T-helper 2 cell treated with Interferon-gamma antibody and Interleukin-4, amounts not matched to agents 100 ng/mL and 5 ng/mL, for 36 hours (primary cell): ENCODE results near the gene TMEM151A. TPM values are rescaled to one million over a fixed set of nuclear protein-coding genes. Genes with fewer than 3 reads are reported as not detected.
"Not testable (repeated sequence)": the region's sequence is repeated elsewhere in the genome, so short reads cannot be mapped to it uniquely, and the experiment has no call there.

ENCODE experiments used
- intact Hi-C: fragments of 100-400 bp; cut with micrococcal nuclease; formaldehyde crosslinking; loops from one replicate; pipeline ENCODE4 v1.15.1; 2023
- total RNA-seq: library from RNA; stranded (reverse); gene quantifications from 2 replicates; pipeline ENCODE4 v1.2.3, GENCODE V29; 2022

Gene TMEM151A
- total RNA-seq, 1 donor from 2014 or later = not detected

DNA sequence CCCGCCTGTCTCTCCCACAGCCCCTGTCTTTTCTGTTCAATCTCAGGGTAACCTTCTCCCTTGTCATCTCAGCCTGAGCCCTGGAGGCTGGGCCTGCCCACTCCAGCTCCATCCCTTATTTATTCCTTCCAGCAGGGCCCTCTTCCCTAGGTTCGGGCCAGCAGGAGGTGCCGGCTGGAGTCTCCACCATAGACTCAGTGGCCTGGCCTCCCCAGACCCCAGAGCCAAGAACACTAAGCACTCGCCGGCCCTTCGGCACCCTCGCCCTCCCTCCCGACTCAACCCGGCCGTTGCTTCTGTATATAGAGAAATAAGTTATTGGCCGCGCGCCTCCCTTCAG, 24.7 kb upstream of the TMEM151A start:
- intact Hi-C loops = loop anchor here (5.0 kb wide), 1 partner anchor 350 kb away; the partner anchor contains the start of gene RBM14

DNA sequence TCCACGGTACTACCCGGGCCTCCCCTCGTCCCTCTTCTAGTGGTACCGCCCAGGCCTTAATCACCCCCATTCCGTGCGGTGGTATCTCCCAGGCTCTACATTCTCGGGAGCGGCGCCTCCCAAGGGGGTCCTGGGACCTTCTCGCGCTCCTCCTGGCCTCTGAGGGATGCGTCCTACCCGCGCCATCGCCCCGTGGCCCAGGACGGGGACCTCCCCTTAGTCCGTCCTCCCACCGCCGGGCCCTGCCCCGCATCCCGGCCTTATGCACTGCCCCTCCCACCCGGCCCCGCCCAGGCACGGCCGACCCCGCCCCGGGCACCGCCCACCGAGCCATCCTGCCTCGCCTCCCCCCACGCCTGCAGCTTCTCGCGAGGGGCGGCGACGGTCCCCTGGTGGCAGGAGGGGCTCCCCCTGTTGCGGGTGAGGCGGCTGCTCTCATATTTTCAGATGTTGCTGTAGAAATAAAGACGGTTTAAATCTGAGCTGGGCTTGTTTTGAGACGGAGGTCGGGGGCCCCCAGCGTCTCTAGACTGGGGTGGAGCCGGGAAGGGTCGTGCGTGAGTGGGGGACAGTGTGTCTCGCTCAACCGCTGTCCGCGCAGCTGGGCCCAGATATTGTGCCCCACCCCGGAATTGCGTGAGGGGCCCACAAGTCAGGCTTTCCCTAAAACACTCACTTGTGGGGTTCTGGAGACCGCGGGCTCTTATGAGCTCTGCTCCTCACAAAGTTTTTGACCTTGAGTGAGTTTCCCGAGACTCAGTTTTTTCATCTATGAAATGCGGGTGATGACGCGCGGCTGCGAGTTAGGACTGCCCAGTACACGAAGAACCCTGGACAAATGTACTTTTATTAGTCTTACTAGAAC, 24.1 kb upstream of the TMEM151A start:
- intact Hi-C loops = loop anchor here (1.0 to 5.0 kb wide), 6 partner anchors 15 to 409 kb away; partner anchors contain the start of genes CFL1, RBM14, SF3B2 and YIF1A

DNA sequence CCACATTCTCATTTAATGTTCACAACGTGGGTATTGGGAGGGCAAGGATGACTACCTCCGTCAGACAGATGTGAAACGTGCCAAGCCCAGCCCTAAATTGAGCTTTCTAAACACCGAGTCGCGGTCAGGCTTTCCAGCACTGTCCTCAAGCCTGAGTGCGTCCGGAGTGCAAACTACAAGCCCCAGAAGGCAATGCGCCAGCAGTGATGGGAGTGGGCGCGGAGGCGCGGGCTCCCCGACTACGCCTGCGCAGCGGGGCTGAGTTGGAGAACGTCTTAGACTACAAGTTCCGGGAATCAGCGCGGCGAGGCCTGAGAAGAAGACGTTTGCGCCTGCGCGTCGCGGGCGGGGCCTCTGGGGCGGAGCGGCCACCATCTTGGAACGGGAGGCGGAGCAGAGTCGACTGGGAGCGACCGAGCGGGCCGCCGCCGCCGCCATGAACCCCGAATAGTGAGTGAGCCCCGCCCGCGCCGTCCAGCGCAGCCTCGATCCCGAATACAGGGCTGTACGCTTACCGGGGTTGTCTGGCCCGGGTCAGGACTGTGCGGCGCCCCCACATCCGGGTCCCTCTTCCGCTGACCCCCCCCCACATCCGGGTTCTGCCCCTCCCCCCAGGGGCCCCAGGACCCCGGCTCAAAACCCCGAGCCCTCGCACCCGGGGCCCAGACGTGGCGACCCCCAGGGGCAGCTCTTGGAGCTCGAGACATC, 23.3 kb upstream of the TMEM151A start, which contains the start of gene RAB1B:
Gene RAB1B (plus strand): TSS at position 396 of the 708 bp plus-strand sequence. CDS start 41 bp downstream, at position 437.
- intact Hi-C loops = loop anchor here (1.0 to 5.0 kb wide), 6 partner anchors 14 to 410 kb away; partner anchors contain the start of genes CFL1, RBM14, SF3B2 and YIF1A

GRCh38 chr11:66268952-66269905, 22.5 kb upstream of the TMEM151A start:
- intact Hi-C loops = loop anchor here (1.0 to 5.0 kb wide), 6 partner anchors 13 to 410 kb away; partner anchors contain the start of genes CFL1, RBM14, SF3B2 and YIF1A

DNA sequence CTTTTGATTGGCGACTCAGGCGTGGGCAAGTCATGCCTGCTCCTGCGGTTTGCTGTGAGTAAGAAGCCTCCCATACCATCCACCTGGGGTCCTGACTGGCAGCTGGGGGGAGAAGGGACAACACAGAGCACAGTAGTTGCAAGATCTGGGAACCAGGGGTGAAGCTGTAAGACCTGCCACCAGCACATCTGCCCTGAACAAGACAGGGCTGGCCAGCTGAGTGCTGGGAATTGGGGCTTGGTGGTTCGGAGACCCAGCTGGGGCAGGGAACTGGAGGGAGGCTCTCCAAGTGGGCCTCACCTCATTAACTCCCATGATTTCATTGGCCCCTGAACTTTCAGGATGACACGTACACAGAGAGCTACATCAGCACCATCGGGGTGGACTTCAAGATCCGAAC, 19.9 kb upstream of the TMEM151A start:
- intact Hi-C loops = no loop called here

DNA sequence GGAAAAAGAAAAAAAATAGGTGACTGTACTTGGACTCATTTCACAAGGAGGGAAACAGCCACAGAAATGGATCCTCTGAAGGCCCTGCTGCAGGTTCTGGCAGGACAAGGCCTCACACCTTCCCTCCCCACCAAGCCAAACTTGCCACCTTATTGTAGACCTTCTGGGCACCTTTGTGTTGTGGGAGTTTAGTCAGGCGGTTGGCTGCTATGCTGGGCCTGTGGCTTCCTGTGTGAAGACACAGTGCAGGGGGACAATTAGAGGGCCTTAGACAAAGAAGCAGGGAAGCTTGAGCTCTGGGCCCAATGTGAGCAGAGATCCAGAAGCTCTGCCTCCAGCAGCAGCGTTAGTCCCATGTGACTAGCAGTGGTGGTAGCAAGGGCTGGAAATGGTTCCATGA, 19.1 kb upstream of the TMEM151A start:
- intact Hi-C loops = no loop called here

DNA sequence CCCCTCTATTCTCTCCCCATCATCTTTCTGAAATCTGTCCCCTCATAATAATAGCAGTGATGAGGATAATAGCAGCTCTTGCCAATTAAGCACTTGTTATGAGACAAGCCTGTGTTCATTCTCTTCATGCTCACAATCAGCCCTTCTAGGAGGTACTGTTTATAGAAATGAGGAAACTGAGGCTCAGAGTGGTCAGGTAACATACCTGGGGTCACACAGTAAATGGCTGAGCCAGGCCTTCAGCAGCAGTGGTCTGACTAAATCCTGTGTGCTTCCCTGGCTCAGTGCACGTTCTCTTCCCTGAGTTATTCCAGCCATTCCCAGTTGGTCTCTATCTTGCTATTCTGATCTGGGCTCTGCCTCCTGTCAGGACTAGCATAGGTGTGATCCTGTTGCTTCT, 17.5 kb upstream of the TMEM151A start:
- intact Hi-C loops = no loop called here

GRCh38 chr11:66275396-66275795, 16.3 kb upstream of the TMEM151A start:
- intact Hi-C loops = no loop called here

DNA sequence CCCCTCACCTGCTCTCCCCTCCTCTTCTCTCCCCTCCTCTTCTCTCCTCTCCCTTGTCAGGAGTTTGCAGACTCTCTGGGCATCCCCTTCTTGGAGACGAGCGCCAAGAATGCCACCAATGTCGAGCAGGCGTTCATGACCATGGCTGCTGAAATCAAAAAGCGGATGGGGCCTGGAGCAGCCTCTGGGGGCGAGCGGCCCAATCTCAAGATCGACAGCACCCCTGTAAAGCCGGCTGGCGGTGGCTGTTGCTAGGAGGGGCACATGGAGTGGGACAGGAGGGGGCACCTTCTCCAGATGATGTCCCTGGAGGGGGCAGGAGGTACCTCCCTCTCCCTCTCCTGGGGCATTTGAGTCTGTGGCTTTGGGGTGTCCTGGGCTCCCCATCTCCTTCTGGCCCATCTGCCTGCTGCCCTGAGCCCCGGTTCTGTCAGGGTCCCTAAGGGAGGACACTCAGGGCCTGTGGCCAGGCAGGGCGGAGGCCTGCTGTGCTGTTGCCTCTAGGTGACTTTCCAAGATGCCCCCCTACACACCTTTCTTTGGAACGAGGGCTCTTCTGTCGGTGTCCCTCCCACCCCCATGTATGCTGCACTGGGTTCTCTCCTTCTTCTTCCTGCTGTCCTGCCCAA, 15.6 kb upstream of the TMEM151A start:
- intact Hi-C loops = no loop called here

DNA sequence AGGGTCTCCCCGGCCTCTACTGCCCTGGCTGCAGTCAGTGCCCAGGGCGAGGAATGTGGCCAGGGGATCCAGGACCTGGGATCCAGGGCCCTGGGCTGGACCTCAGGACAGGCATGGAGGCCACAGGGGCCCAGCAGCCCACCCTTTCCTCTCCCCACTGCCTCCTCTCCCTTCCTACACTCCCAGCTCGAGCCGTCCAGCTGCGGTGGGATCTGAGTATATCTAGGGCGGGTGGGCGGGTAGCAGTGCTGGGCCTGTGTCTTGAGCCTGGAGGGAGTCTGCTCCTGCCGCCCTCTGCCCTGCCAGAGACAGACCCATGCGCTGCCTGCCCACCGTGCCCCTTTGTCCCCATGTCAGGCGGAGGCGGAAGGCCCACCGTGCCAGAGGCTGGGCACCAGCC, 15.1 kb upstream of the TMEM151A start:
- intact Hi-C loops = not testable (repeated sequence)

DNA sequence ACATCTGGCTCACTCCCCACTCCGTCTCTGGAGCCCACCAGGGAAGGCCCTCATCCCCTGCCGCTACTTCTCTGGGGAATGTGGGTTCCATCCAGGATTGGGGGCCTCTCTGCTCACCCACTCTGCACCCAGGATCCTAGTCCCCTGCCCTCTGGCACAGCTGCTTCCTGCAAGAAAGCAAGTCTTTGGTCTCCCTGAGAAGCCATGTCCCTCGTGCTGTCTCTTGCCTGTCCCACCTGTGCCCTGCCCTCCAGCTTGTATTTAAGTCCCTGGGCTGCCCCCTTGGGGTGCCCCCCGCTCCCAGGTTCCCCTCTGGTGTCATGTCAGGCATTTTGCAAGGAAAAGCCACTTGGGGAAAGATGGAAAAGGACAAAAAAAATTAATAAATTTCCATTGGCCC, 14.6 kb upstream of the TMEM151A start:
- intact Hi-C loops = not testable (repeated sequence)

DNA sequence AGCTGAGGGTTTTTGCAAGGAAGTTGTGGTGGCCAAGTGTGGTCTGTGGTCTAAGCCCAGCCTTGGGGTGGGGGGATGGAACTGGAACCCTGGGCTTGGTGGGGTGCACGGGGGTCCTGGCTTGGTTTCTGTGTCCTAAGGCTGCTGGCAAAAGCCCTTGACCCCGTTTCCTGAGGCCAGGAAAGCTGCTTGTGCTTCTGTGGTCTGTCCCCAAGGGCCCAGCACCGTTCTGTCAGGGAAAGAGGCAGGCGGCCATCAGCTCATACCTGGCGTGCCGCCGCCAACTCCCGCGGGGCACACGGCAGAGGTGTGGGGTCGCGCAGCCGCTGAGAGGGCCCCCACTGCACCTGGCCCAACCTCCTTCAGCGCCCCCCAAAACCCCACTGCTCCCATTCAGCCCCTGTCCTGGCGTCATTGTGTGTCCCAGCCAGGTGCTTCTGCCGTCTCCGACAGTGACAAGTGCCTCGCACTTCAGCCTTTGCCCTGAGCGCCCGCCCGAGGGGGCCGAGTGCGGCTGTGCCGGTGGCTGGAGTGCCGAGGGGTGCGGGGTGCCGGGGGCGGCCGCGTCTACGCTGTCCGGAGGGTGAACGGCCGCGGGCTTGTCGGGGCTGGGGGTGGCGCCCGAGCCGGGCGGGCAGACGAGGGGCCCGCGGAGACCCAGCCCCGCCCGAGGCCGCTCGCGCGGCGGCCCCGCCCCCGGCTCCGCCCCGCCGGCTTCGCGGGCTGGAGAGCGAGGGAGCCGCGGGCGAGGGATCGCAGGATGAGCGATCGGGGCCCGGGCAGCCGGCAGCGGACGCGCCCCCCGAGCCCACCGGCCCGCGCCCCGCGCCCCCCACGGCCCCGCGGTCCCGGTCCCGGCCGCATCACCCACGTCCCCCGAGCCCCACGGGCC, 14.0 kb upstream of the TMEM151A start, which contains the start of gene CNIH2:
Gene CNIH2 (plus strand): TSS at position 705 of the 892 bp plus-strand sequence. CDS start 282 bp downstream, outside the sequence.
- intact Hi-C loops = no loop called here

DNA sequence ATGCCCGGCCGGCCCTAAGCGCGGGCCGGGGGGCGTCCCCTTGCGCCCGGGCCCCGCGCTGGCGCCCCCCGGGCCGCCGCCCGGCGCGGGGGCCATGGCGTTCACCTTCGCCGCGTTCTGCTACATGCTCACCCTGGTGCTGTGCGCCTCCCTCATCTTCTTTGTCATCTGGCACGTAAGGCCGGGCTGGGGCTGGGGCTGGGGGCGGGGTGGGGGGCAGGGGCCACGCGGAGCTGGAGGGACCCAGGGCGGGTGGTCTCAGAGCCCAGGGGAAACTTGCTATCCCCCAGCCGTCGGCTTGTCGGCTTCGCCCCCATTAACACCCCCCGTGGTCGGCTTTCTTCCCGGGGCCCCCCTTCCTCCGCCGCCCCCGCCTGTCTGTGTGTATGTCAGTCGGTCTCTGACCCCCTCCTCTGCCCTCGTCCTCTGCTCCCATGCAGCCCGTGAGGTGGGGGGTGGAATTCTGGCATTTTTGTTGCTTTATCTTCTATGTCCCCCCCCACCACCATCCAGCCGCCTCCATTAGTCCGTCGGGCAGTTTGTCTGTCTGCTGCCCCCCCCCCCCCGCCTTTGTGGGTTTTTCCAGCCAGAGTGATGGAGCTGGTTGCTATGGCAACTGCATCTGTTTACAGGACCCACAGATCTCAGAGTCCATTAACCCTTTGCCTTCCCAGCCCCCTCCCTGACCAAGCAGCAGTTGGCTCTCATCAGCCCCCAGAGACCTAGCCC, 13.2 kb upstream of the TMEM151A start:
- intact Hi-C loops = no loop called here

DNA sequence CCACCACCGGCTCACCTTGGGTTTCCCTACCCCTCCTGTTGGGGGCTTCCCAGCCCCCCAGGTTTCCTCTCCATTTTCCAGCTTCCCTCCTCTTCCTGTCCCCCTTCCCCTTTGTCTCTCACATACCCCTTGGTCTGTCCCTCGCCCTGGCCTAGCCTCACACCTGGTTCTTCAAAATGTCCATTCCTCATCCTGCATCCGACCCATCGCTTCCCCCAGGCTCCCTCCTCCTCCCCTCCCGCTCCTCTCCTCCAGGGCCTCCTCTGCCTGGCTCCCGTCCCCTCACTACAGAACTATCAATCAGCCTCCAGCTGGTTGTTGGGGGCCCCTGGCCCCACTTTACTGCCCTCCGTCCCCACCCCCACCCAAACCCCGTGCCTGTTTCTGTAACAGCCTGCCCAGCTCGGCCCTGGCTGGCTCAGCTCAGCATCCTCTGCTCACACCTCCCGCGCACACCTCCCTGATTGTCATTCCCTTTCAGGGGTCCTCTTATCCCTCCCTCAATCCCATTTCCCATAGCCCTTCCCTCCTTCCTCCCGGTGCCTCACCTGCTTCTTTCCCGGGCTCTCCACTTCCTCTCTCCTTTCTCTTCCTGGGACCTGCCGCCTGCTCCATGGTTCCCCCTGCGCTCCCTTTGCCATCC, 12.5 kb upstream of the TMEM151A start:
- intact Hi-C loops = no loop called here

DNA sequence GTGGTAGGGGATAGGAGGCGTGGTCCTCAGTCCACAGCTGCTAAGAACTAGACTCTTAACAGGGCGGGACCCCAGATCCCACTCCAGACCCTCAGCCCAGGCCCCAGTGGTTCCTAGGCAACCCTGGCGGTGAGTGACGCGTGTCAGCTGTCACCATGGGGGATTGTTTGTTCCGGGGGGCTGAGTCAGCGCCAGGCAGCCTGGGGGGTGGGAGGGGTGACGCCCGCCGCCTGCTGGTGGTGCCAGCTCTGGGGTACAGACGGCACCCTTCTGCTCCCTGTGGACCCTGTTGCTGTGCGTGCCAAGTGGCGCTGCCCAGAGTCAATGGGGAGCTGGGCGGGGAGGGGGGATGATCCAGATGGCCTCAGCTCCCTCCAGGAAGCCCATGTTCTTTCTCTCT, 11.3 kb upstream of the TMEM151A start:
- intact Hi-C loops = loop anchor here (10.0 kb wide), 1 partner anchor 566 kb away; the partner anchor contains the start of gene KAT5

DNA sequence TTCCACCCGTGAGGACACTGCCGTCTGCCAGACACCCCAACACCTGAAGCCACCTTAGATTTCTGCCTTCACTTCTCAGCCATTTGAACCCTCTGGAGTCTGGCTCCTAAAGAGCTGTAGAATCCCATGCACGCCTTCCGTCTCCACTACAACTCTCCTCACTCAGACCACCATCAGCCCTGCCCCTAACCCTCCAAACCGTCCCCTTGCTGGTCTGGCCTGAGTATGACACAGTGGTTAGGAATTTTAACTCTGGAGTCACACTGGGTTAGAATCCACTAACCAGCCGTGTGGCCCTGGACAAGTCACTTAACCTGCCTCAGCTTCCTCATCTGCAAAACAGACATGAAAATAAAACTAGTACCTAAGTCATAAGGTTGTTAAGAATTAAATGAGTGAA, 10.7 kb upstream of the TMEM151A start:
- intact Hi-C loops = loop anchor here (10.0 kb wide), 1 partner anchor 566 kb away; the partner anchor contains the start of gene KAT5

GRCh38 chr11:66281776-66282467, 9.8 kb upstream of the TMEM151A start:
- intact Hi-C loops = loop anchor here (1.0 to 10.0 kb wide), 3 partner anchors 14 to 567 kb away; partner anchors contain the start of genes KAT5 and RAB1B
